Large intestine (tissue), 3 donors: ENCODE results near the gene AJUBA. TPM values are rescaled to one million over a fixed set of nuclear protein-coding genes. Genes with fewer than 3 reads are reported as not detected.

Source experiments
- DNase-seq, 2 donors: peaks; one replicate each; pipeline versions ENCODE4 v3.0.0 to v3.0.0-alpha.2; 2013
- H3K27ac ChIP-seq: one replicate; pipeline ENCODE4 v1.5.1; 2013; ENCODE audit warnings: low read length
- H3K27me3 ChIP-seq: 2 replicates; pipeline ENCODE4 v1.6.1; 2013; ENCODE audit warnings: low read length; ENCODE audit not compliant: control insufficient read depth, insufficient read depth
- H3K36me3 ChIP-seq: 2 replicates; pipeline ENCODE4 v1.6.1; 2013; ENCODE audit warnings: low read length; ENCODE audit not compliant: control insufficient read depth, insufficient read depth
- H3K4me1 ChIP-seq: one replicate; pipeline ENCODE4 v1.6.1; 2013; ENCODE audit warnings: low read length; ENCODE audit not compliant: control insufficient read depth, insufficient read depth
- H3K4me3 ChIP-seq: one replicate; pipeline ENCODE4 v1.5.1; 2013; ENCODE audit warnings: low read length
- H3K9me3 ChIP-seq: one replicate; pipeline ENCODE4 v1.6.1; 2013; ENCODE audit warnings: mild to moderate bottlenecking, low read depth, low read length, moderate library complexity; ENCODE audit not compliant: control insufficient read depth
- WGBS: methylation state at CpG from one replicate; pipeline ENCODE4 v1.1.5; 2013; ENCODE audit warnings: low lambda C conversion rate; ENCODE audit not compliant: insufficient coverage; 5-methylcytosine and 5-hydroxymethylcytosine counted together
- polyA plus RNA-seq: library from polyadenylated mRNA; unstranded; fragments of 120-200 nt; gene quantifications from one replicate; pipeline ENCODE4 v1.2.1, GENCODE V29; 2013

Gene AJUBA
- polyA plus RNA-seq, 1 donor, result 22.0 TPM

GRCh38 chr14:22945642-22946041 is 36.7 kb downstream of the AJUBA start:
- DNase-seq, result no peak
- no peak overlapping the region for H3K4me3 ChIP-seq
- H3K27me3 ChIP-seq, result no peaks in the 10 kb centered on the region
- no peak overlapping the region for H3K27ac ChIP-seq
- peaks cover 27% of the 10 kb centered on the region for H3K36me3 ChIP-seq
- H3K9me3 ChIP-seq, result no peaks in the 10 kb centered on the region
- 100% methylated on average over 1 of the region's 3 CpGs for WGBS
- no peaks in the 10 kb centered on the region for H3K4me1 ChIP-seq

- H3K4me3 ChIP-seq, result no peak overlapping the region
- WGBS, result 60% methylated on average over 1 of the region's 4 CpGs
- DNase-seq, result no peak
Measured at GRCh38 chr14:22939684-22940083, 42.7 kb downstream of the AJUBA start.

GRCh38 chr14:22935156-22935555 is 47.2 kb downstream of the AJUBA start:
- DNase-seq, result no peak
- WGBS, result no CpG with 5 or more reads among the region's 1 CpG
- Histone ChIP-seq H3K27me3 (no peaks in the 10 kb centered on the region), H3K9me3 (no peaks in the 10 kb centered on the region), H3K36me3 (no peaks in the 10 kb centered on the region), H3K4me3 (no peak overlapping the region), H3K27ac (no peak overlapping the region), H3K4me1 (no peaks in the 10 kb centered on the region)

More at GRCh38 chr14:22939684-22940083, 42.7 kb downstream of the AJUBA start:
- H3K36me3 ChIP-seq, result no peaks in the 10 kb centered on the region
- no peaks in the 10 kb centered on the region for H3K4me1 ChIP-seq
- H3K9me3 ChIP-seq, result no peaks in the 10 kb centered on the region
- no peaks in the 10 kb centered on the region for H3K27me3 ChIP-seq
- no peak overlapping the region for H3K27ac ChIP-seq

- Histone ChIP-seq H3K36me3 (peaks cover 2% of the 10 kb centered on the region), H3K27me3 (no peaks in the 10 kb centered on the region), H3K27ac (no peak overlapping the region), H3K9me3 (no peaks in the 10 kb centered on the region), H3K4me3 (no peak overlapping the region), H3K4me1 (no peaks in the 10 kb centered on the region)
- DNase-seq, result no peak
- WGBS, result no CpG with 5 or more reads among the region's 3 CpGs
Measured at GRCh38 chr14:22932146-22932545, 50.2 kb downstream of the AJUBA start.

- Histone ChIP-seq H3K27me3 (no peaks in the 10 kb centered on the region), H3K9me3 (no peaks in the 10 kb centered on the region), H3K4me3 (peak overlapping the region; percentile 53), H3K27ac (peak overlapping the region; percentile 88), H3K36me3 (peaks cover 16% of the 10 kb centered on the region), H3K4me1 (peaks cover 6% of the 10 kb centered on the region)
- 0% methylated on average over 1 of the region's 2 CpGs for WGBS
- DNase-seq, result no peak
Measured at GRCh38 chr14:22929961-22930364, 52.4 kb downstream of the AJUBA start.

- peaks cover 22% of the 10 kb centered on the region for H3K36me3 ChIP-seq
- no peaks in the 10 kb centered on the region for H3K27me3 ChIP-seq
- peaks cover 6% of the 10 kb centered on the region for H3K4me1 ChIP-seq
- WGBS, result no CpG with 5 or more reads among the region's 51 CpGs
- H3K4me3 ChIP-seq, result peak within 1 kb of the TSS; percentile 89
- H3K9me3 ChIP-seq, result no peaks in the 10 kb centered on the region
- H3K27ac ChIP-seq, result peak within 1 kb of the TSS; percentile 88
- peak; percentile 100 for DNase-seq
Measured at GRCh38 chr14:22929104-22929960, 53.0 kb downstream of the AJUBA start, which contains the start of gene PRMT5. PRMT5 (minus strand) TSS chr14:22929376; CDS start chr14:22929361, 15 bp downstream.

- Histone ChIP-seq H3K36me3 (peaks cover 30% of the 10 kb centered on the region), H3K27me3 (no peaks in the 10 kb centered on the region), H3K27ac (peak overlapping the region; percentile 86), H3K4me1 (peaks cover 6% of the 10 kb centered on the region), H3K9me3 (no peaks in the 10 kb centered on the region), H3K4me3 (peak overlapping the region; percentile 89)
- DNase-seq, result peak in 1 of 2 donors; percentile 21
- WGBS, result no CpG with 5 or more reads among the region's 12 CpGs
Measured at GRCh38 chr14:22928237-22929103, 53.9 kb downstream of the AJUBA start.

GRCh38 chr14:22926316-22926715 is 56.0 kb downstream of the AJUBA start:
- peak in 1 of 2 donors; percentile 72 for DNase-seq
- peak overlapping the region; percentile 37 for H3K27ac ChIP-seq
- H3K4me1 ChIP-seq, result peaks cover 16% of the 10 kb centered on the region
- H3K27me3 ChIP-seq, result no peaks in the 10 kb centered on the region
- H3K9me3 ChIP-seq, result no peaks in the 10 kb centered on the region
- peaks cover 44% of the 10 kb centered on the region for H3K36me3 ChIP-seq
- 50% methylated on average over 1 of the region's 4 CpGs for WGBS
- no peak overlapping the region for H3K4me3 ChIP-seq

GRCh38 chr14:22925513-22925912 is 56.8 kb downstream of the AJUBA start:
- peaks cover 52% of the 10 kb centered on the region for H3K36me3 ChIP-seq

GRCh38 chr14:22923746-22924145 is 58.6 kb downstream of the AJUBA start:
- no peak overlapping the region for H3K27ac ChIP-seq

More at GRCh38 chr14:22925513-22925912, 56.8 kb downstream of the AJUBA start:
- H3K9me3 ChIP-seq, result no peaks in the 10 kb centered on the region
- H3K27ac ChIP-seq, result no peak overlapping the region
- peaks cover 16% of the 10 kb centered on the region for H3K4me1 ChIP-seq
- H3K27me3 ChIP-seq, result no peaks in the 10 kb centered on the region
- WGBS, result no CpG with 5 or more reads among the region's 8 CpGs
- DNase-seq, result no peak
- no peak overlapping the region for H3K4me3 ChIP-seq

More at GRCh38 chr14:22923746-22924145, 58.6 kb downstream of the AJUBA start:
- Histone ChIP-seq H3K4me1 (peaks cover 20% of the 10 kb centered on the region), H3K4me3 (no peak overlapping the region), H3K36me3 (peaks cover 57% of the 10 kb centered on the region), H3K27me3 (no peaks in the 10 kb centered on the region), H3K9me3 (no peaks in the 10 kb centered on the region)
- WGBS, result 100% methylated on average over 1 of the region's 5 CpGs
- no peak for DNase-seq
